ENCODE measurements around the gene FOXA1. TPM values are rescaled to one million over a fixed set of nuclear protein-coding genes. Genes with fewer than 3 reads are reported as not detected.

The FOXA1 gene
- 3.1 and 5.3 TPM in 2 replicates for total RNA-seq (2014; rRNA removed; shearing (Covaris generic))

DNA sequence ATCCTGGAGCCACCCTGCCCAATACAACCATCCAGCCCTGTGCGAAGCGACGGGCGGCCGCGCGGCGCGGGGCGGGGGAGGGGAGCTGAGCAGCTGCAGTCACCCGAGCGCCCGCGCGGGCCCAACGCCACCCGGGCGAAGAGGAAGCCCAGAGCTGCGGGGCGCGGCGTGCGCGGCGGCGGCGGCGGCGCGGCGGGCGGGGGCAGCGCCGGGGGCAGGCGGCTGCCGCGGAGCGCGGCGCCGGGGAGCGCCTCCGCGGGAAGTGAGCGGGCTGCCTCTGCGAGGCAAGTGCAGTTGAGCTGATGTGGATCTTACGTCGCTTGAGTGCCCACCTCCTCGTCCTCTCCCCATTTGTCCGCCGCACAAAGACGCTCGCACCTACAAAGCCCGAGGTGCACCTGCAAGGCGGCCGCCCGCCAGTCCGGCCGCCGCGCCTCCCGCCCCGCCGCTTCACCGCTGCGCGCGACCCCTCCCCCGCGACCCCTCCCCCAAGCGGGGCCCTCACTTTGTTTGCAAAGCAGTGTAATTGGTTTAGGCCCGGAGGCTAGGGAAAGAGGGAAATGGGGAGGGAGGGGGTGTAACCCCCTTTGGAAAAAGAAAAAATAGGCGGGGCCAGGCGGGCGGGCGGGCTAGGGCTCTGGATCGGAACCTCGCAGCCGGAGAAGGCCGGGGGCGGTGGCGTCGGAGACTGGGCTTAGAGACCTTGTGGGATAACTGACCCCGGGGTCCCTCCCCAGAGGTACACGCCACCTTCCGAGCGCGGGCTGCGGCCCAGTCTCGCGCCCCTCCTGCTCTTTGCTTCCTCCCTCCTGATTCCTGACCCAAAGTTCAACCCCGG lies at the start of gene FOXA1, which contains the start of gene TTC6:
FOXA1 (minus strand) TSS at position 279 of the 838 bp plus-strand sequence; CDS start at position 2, 277 bp downstream.
TTC6 (plus strand) TSS at position 659 of the 838 bp plus-strand sequence. CDS start 26,436 bp downstream, outside the sequence.
- peak; percentile 40 for DNase-seq (ENCODE audit: low spot score)

DNA sequence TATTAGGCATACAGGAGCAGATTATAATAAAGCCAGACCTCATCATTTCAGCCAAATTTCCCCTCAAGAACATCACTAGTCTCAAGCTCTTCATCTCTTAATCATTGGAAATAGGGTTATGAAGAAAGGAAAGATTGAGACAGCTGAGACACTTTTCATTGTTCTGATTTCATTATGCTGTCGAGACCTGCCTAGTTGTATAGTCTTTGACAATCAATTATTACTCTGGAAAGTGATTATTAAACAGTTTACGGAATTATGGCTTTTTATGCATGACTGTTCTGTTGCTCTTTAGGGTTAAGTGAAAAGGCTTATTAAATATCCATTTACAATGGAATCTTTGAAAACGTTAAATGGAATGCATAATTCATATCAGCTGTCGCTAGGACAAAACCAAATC lies 48.7 kb upstream of the FOXA1 start:
- DNase-seq (ENCODE audit: low spot score) = no peak

DNA sequence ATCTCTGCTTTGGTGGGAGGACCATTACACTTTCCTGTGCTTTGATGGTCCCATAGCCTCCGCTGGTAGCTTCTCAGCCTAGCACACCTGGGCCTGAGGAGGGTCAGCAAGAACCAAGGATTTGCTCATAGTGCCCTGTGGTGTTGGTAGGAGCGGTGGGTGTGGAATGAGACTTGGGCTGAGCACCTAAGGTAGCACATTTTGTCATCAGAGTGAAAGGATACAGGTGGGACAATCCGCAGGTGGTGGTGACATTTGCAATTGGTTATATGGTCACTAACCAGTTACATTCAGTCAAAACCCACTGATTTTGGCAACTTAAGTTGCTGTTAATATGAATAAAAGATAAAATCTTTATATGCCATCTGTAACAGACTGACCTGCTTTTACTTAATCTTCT lies 47.1 kb upstream of the FOXA1 start:
- no peak for DNase-seq (ENCODE audit: low spot score)

DNA sequence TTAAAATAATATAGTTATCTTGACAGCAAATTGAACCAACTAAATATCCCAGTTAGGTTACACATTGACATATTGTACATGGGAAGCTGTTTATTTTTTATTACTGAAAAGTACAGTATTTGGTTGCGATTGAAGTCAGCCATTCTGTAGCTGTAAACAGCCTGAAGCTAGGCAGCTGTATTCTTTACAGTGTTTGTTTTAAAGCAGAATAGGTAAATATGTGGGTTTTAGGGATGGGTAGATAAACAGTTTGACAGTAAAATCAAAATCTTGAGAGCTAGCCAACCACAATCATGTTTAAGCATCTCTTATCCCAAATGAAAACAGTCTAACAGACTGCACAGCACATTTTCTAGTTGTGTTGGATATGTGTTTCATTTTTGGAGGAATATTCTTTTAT lies 46.1 kb upstream of the FOXA1 start:
- peak; percentile 20 for DNase-seq (ENCODE audit: low spot score)

DNA sequence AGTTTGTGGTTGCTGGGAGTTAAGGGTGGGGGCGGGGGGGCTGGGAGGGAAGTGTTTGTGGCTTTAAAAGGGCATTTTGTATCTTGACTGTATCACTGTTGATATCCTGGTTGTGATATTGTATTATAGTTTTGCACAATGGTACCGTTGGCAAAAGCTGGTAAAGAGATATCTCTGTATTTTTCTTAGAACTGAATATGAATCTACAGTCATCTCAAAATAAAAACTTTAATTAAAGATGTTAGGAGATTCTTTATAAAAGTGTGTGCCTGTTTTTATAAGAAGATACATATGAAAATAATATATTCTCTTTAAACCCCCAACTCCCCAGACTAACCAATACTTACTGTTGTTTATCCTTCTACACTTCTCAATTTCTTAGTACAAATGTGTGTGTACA lies 43.5 kb upstream of the FOXA1 start:
- no peak for DNase-seq (ENCODE audit: low spot score)

DNA sequence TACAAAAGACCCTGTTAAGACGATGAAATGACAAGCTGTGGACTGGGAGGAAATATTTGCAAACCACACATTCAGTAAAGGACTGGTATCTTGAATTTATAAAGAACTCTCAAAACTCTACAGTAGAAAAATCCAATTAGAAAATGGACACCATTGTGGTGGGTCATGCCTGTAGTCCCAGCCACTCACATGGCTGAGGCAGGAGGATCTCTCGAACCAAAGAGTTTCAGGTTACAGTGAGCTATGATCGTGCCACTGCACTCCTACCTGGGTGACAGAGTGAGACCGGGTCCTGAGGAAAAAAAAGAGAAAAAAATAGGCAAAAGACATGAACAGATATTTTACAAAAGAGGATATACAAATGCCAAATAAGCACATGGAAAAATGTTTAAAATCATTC lies 42.3 kb upstream of the FOXA1 start:
- DNase-seq (ENCODE audit: low spot score) = no peak

DNA sequence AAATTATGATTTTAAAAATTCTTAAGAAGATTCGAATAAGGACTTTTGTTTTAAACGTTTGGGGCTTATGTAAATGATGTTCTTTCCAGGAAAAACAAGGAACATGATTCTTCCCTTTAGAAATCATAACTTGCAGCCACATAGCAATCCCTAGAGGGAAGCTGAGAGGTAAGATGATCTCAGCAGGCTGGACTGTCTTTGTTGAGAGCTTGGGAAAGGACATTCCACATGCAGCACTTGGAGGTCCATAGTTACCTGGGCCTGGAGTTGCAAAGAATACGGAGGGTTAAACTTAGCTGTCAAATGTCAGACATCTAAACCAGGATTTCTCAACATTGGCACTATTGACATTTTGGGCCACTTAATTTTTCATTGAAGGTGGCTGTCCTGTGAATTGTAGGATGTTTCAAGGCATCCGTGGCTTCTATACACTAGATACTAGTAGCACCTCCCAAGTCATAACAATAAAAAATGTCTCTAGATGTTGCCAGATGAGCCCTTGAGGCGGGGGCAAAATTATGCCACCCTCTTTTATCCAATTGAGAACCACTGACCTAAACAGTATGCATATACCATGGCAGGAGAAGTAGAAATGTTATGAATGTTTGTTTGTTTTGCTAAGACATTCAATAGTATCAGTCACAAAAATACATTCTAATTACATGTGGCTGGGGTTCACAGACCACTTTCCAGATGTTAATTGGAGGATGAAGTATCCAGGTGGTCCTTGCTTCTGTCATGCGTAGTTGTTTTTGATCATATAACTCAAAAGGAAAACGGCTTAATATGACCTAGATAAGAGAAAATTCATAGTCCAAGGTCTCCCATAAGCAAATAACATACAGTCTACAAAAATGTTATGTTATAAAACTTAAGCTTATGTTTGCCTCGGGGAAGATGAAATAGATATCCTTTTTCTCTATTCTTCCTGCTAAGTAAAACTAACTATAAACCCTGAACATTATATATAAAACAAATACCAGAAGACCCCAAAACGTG lies 30.8 kb upstream of the FOXA1 start:
- no peak for DNase-seq (ENCODE audit: low spot score)

DNA sequence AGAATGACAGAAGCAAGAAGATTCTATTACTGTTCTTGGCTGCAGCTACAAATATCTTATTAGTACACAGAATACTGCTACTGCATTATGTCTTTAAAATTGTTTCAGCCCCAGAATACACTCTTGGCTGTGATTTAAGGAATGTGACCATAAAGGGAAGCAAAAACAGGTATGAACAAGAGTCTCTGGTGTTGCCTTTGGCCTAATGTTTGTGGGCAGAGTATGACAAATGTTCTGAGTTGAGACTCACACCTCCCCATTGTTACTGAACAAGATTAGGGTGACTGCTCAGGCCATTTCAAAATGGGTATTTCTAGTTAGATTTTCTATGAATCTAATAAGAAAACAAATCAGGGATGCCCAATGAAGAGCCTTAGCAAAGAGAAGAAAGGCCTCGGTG lies 28.9 kb upstream of the FOXA1 start:
- DNase-seq (ENCODE audit: low spot score) = no peak

DNA sequence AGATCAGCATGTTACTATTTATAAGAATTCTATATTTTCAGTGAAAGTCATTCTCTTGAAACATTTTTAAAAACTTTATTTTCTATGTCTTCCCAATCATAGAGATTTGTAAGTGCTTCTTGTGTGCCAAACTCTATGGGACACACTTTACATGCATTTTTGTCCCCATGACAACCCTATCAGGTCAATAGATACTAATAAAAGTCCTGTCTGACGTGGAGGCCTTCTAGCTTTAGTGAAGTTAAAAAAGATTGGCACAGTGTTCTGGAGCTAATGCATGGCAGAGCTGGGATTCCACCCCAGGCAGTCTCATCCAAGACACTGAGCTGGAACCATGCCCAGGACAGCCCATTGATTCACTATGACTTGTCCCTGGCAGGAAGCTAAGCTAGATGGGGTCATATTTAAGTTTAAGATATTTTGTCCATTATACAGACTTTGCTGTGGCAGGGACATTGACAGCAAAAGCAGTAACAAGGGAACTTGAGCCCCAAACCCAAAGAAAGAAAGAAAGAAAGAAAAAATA lies 28.4 kb upstream of the FOXA1 start:
- DNase-seq (ENCODE audit: low spot score) = no peak

DNA sequence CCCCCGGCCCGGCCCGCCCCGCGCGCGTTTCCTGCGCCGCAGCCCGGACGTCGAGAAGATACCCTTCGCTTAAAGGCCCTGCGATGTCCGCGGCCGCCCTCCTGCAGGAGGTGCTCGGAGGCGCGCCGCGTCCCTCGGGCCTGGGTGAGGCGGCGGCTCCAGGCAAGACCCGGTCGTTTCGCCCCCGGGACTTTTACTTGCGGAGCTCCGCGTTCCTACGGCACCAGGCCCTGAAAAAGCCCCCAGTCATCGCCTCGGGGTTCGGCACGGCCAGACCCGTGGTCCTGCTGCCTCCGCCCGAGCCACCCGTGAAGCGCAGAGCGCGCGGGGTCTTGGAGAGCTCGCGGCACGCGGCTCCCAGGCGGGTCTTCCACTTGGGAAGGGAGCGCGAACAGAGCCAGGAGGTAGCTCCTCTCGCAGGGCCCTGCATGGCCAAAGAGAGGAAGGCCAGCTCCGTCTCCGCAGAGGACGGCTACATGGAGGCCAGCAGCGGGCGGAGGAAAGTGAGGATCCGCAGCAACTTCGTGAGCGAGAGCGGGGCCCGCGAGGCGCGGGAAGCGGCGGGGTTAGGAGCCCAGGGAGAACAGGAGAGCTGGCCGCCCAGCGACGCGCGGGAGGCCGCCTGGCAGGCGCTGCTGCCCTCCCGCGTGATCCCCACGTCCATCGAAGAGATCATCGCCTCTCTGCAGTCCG lies 27.3 kb upstream of the FOXA1 start:
- DNase-seq (ENCODE audit: low spot score) = no peak

DNA sequence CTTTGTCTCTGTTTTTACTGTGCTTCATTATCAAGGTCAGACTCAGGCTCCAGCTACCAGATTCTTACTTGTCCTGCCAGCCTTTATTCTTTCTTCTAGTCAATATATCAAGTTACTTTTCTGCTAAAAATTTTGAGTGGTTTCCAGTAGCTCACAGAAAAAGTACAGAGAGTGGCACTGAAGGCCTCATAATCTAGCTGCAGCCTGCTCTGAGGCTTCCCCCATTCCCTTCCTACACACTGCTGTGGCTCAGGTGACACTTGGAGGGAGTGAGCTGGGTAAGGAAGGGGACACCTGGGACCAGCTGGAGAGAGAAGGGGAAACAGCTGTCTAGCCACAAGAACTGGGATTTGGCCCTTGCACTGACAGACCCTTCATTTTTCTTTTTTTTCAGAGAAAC lies 25.8 kb upstream of the FOXA1 start:
- DNase-seq (ENCODE audit: low spot score) = no peak

DNA sequence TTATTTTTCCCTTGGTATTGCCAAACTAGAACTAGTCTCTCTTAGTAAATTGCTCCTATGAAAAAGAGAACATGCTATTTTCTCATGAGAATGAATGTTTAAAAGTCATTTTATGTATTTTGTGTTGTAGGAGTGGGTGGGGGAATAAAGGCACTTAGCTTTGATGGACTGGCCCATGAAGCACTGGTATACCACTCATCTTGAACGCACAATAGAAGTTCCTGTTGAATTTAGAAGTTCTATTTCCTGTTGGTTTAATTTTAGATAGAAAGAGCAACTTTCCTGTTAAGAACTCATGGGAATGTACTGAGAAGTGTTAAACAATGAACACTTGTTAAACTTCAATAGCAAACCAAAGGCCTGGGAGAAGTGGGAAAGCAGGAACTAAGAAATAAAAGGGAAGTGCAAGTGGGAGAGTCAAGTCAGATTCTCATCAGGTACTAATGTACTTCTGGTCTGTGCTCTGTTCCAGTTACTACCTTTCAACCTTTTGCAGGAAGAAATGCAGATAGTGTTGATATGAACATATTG lies 23.5 kb upstream of the FOXA1 start:
- no peak for DNase-seq (ENCODE audit: low spot score)

DNA sequence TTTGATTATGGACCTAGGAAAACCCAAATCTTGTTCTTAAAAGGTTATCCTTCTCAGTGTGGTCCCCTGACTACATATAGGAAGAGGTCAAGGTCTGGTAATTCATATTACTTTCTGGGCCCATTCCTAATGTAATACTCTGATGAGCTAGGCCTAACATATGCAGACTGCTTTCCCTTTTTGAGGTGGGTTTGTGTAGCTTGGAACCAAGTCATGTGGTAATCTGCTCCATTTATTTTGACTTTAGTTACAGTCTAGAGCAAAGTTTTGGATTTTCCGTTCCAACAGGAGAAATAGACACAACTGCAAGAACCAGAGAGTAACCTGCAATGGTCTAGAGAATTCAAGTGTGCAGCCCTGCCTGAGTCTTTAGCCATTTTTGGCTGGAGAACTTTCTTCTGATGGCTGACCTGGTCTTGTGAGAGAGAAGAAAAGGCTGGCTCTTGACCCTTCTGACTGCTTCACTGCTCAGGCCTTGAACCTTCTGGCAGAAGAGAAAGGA lies 22.9 kb upstream of the FOXA1 start:
- no peak for DNase-seq (ENCODE audit: low spot score)

DNA sequence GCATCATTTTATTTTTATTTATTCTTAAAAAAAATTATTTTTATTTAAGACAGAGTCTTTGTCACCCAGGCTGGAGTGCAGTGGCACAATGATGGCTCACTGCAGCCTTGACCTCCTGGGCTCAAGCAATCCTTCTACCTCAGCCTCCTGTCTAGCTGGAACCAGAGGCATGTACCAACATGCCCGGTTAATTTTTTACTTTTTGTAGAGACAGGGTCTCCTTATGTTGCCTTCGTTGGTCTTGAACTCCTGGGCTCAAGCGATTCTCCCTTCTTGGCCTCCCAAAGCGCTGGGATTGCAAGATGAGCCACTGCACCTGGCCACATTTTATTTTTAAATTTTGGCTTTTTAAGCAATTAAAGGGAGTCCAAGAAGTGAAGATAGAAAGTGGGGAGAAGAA lies 21.8 kb upstream of the FOXA1 start:
- DNase-seq (ENCODE audit: low spot score) = no peak

DNA sequence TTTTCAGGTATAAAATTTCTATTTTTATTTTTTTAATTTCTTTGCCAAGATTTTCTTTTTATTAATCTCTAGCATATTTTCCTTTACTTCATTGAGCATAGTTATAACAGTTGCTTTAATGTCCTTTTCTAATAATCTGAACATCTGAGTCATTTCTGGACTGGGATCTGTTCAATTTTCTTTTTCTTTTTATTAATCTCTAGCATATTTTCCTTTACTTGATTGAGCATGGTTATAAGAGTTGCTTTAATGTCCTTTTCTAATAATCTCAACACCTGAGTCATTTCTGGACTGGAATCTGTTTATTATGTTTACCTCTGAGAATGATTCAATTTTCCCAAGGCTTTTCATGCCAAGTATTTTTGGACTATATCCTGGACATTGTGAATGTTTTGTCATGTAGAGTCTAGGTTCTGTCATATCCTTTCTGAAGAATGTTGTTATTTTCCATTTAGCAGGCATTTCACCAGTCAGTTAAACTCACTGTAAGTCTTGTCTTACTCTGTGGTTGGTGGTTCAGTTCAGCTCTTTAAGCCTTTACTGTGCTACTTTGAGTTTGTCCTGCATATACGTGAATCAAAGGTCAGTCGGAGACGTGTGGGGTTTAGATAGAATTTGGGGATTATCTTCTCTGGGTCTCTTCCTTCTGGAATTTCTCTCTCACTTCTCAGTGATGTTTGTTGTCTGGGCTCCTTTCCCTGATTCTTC lies 20.7 kb upstream of the FOXA1 start:
- DNase-seq (ENCODE audit: low spot score) = no peak

DNA sequence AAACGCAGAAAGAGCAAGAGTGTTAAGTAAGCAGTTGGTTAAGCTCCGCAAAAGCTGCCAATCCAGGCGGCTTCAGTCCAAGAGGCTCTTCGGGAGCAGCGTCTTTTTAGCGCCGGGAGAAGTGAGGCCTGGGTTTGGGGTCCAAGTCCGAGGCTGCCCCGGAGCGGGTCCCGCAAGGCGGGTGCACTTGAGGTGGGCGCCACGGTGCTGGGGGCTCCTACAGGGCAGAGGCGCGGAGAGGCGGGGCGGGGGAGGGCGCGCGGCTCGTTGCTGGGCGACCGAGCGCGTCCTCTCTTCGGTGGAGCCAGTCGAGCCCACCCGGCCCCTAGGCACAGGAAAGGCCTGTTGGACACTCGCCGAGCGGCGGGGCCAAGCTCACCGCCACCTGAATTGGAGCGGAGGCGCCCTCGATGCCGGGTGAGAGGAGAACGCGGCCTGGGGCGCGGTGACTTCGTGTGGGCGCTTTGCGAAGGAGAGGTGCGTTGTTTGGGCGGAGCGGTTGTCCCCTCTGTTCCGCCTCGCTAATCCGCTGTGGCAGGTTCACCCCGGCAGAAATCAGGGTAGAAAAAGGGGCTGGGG lies 16.0 kb upstream of the FOXA1 start:
- DNase-seq (ENCODE audit: low spot score) = no peak

DNA sequence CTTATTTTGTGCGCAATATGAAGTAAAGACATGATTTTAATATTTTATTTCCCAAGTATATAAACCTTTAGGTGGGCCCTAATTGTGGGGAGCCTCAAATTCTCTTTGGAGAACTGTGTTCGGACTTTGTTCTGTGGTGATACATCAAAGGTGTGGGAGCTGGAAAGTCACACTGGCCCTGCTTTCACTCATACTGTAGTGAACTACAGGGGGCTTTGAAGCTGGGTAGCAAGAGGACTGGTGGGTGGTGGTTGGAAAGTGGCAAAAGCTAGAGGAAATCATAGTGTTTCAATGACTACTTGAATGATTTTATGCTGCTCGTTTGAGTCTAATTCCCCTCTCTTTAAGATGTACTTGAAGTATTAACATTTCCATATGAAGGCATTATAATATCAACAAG lies 13.6 kb upstream of the FOXA1 start:
- DNase-seq (ENCODE audit: low spot score) = no peak

DNA sequence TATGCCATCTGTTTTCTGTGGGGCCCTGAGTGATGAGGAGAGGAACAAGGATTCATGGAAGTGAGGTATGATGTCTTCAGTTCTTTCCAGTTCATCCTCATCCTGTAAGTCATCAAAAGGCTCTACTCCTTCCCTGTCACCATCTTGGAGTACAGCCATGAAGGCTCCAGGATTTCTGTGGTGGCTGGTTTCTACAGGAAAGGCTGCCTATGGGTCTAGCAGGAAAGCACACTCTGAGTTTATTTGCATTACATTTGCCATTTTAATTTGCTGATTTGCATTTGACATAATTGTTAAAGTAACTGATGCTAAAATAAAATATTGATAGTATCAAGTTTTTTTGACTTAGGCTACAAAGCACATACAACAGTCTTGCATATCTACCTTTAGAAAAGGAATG lies 11.6 kb upstream of the FOXA1 start:
- no peak for DNase-seq (ENCODE audit: low spot score)

DNA sequence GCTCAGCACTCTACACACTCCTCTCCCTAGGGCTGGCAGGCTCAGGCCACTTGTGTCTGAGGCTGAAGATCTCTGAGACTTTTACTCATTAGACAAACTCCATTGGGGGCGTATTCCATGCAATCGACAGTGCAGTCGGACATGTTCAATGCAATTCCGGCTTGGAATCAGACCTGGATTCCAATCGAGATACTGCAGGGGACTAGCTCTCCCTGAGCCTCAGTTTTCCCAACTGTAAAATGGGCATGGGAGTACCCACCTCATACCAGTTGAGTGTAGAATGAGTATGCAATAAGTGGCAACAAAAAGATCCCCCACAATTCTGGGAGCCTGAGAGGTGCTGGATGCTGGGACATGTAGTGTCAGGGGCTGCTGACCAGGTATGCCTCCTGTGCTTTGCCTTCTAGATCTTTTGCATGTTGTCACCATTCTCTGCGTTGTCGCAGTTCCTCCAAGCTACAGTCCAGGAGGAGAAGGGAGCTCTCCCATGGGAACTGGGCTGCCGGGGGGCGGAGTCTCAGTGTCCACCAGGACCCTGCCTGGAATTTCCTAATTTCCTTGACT lies 8.7 kb upstream of the FOXA1 start:
- DNase-seq (ENCODE audit: low spot score) = no peak
